ENCODE data around the gene KHNYN.
"Not testable (repeated sequence)": the region's sequence is repeated elsewhere in the genome, so short reads cannot be mapped to it uniquely, and the experiment has no call there.

The KHNYN gene

GRCh38 chr14:24473211-24473610, 43.5 kb downstream of the KHNYN start:
- no peak for DNase-seq (ENCODE audit: low read depth)

- no peak for DNase-seq (ENCODE audit: low read depth)
Observed at GRCh38 chr14:24475261-24475660, 45.5 kb downstream of the KHNYN start.

- not testable (repeated sequence) for DNase-seq (ENCODE audit: low read depth)
Observed at GRCh38 chr14:24479999-24480398, 50.2 kb downstream of the KHNYN start.

- DNase-seq (ENCODE audit: low read depth) = no peak
Observed at GRCh38 chr14:24481622-24482324, 52.0 kb downstream of the KHNYN start.

GRCh38 chr14:24482699-24483303, 53.0 kb downstream of the KHNYN start:
- not testable (repeated sequence) for DNase-seq (ENCODE audit: low read depth)

- no peak for DNase-seq (ENCODE audit: low read depth)
Observed at GRCh38 chr14:24483604-24484252, 54.0 kb downstream of the KHNYN start.

Measured in activated T-helper 1 cell treated with Interleukin-2 at 50 U/mL for 16 hours (primary cell).